BE2C (cell line): ENCODE results near the gene BRSK2.
A peak's percentile ranks its signal among the peaks of the same experiment; 100 is the strongest.

Source experiments
- DNase-seq: peaks from one replicate; pipeline ENCODE4 v3.0.0-alpha.2; 2020
- H3K27me3 ChIP-seq: fragments of 250-450 bp; sonication (Bioruptor Pico); 2 replicates; pipeline ENCODE4 v1.5.1; 2020; ENCODE audit warnings: mild to moderate bottlenecking
- H3K36me3 ChIP-seq: fragments of 250-450 bp; sonication (Bioruptor Pico); 2 replicates; pipeline ENCODE4 v1.5.1; 2020; ENCODE audit warnings: mild to moderate bottlenecking
- H3K4me1 ChIP-seq: fragments of 250-450 bp; sonication (Bioruptor Pico); 2 replicates; pipeline ENCODE4 v1.5.1; 2020
- H3K4me3 ChIP-seq: 2 replicates; pipeline ENCODE4 v1.5.1; 2011; ENCODE audit warnings: low read depth, low read length
- H3K9me3 ChIP-seq: fragments of 250-450 bp; sonication (Bioruptor Pico); 2 replicates; pipeline ENCODE4 v1.5.1; 2020
- CTCF ChIP-seq: IDR thresholded peaks from 2 replicates; pipeline ENCODE4 v1.5.1; 2012; ENCODE audit warnings: mild to moderate bottlenecking, low read depth, low read length

The BRSK2 gene

GRCh38 chr11:1458340-1459218 is 68.8 kb downstream of the BRSK2 start:
- H3K4me1 ChIP-seq, result no peaks in the 10 kb centered on the region
- no peaks in the 10 kb centered on the region for H3K36me3 ChIP-seq
- no peaks in the 10 kb centered on the region for H3K9me3 ChIP-seq
- H3K27me3 ChIP-seq, result no peaks in the 10 kb centered on the region
- TF ChIP-seq CTCF, result no peak
- H3K4me3 ChIP-seq, result no peak overlapping the region
- peak; percentile 71 for DNase-seq

GRCh38 chr11:1459219-1459575 is 69.5 kb downstream of the BRSK2 start:
- no peaks in the 10 kb centered on the region for H3K4me1 ChIP-seq
- TF ChIP-seq CTCF, result no peak
- no peaks in the 10 kb centered on the region for H3K27me3 ChIP-seq
- no peaks in the 10 kb centered on the region for H3K36me3 ChIP-seq
- H3K9me3 ChIP-seq, result no peaks in the 10 kb centered on the region
- no peak for DNase-seq
- H3K4me3 ChIP-seq, result no peak overlapping the region

- no peak for TF ChIP-seq CTCF
- Histone ChIP-seq H3K4me1 (no peaks in the 10 kb centered on the region), H3K36me3 (no peaks in the 10 kb centered on the region), H3K4me3 (no peak overlapping the region), H3K27me3 (no peaks in the 10 kb centered on the region), H3K9me3 (no peaks in the 10 kb centered on the region)
- no peak for DNase-seq
Observed at GRCh38 chr11:1459764-1460395, 70.1 kb downstream of the BRSK2 start.

- Histone ChIP-seq H3K36me3 (no peaks in the 10 kb centered on the region), H3K4me3 (no peak overlapping the region), H3K27me3 (no peaks in the 10 kb centered on the region), H3K9me3 (no peaks in the 10 kb centered on the region), H3K4me1 (no peaks in the 10 kb centered on the region)
- TF ChIP-seq CTCF, result no peak
- no peak for DNase-seq
Observed at GRCh38 chr11:1460396-1460985, 70.8 kb downstream of the BRSK2 start.

GRCh38 chr11:1460986-1461825 is 71.5 kb downstream of the BRSK2 start:
- no peak for TF ChIP-seq CTCF

More at GRCh38 chr11:1460986-1461825, 71.5 kb downstream of the BRSK2 start:
- Histone ChIP-seq H3K36me3 (no peaks in the 10 kb centered on the region), H3K27me3 (no peaks in the 10 kb centered on the region), H3K4me1 (no peaks in the 10 kb centered on the region), H3K9me3 (no peaks in the 10 kb centered on the region), H3K4me3 (no peak overlapping the region)
- DNase-seq, result no peak
